ENCODE results near the gene CIBAR2.
A peak's percentile ranks its signal among the peaks of the same experiment; 100 is the strongest.

The CIBAR2 gene

DNA sequence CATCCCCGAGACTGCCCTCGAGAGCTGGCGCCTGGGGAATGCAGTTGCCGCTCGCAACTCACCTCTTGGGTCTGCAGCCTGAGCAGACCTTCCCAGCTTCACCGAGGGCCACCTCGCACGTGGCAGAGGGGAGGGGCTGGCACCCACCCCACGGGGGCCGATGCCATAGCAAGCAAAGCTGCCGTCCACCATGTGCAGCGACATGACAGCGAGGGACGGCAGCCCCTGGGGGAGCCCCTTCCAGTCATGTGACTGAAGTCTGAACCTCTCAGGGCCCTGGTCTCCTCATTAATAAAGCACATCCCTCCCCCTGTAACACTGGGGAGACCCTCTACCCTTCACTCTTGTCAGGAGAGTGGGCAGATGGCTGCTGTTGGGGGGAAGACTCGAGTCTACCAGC is 30.5 kb downstream of the CIBAR2 start:
- FAIRE-seq (no peak), DNase-seq (ENCODE audit: insufficient read length, low spot score) (no peak)
- TF ChIP-seq POU2F2 (IDR thresholded peaks at IDR 0.05; ENCODE audit: low read depth, low read length), result no peak

DNA sequence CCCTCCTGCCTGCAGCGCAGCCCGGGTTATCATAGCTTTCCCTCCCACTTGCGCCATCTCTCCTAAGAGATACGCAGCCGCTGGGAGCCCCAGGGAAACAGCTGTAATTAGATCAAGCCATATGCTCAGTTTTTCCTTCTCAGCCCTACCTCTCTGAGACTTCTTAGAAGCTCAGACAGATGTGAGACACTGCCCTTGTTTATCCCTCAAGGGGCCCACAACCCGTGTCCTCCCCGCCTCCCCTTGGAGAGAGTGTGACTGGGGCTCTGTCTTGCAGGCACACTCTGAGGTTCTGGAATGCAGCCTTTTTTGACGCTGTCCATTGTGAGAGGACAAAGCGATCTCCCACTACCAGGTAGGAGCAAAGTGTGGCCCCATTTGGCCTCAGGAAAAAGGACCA is 31.2 kb downstream of the CIBAR2 start:
- DNase-seq (ENCODE audit: insufficient read length, low spot score) (no peak), FAIRE-seq (no peak)
- no peak for TF ChIP-seq SPI1 (IDR thresholded peaks at IDR 0.05; ENCODE audit: low read depth, low read length)
- TF ChIP-seq POLR2AphosphoS5 (IDR thresholded peaks at IDR 0.05; ENCODE audit: low read depth, low read length), result no peak
- no peak for TF ChIP-seq PAX5 (IDR thresholded peaks at IDR 0.05; ENCODE audit: insufficient read depth, low read length, severe bottlenecking)
- no peak for TF ChIP-seq TAF1 (IDR thresholded peaks at IDR 0.05; ENCODE audit: low read depth, low read length)
- TF ChIP-seq POLR2A (IDR thresholded peaks at IDR 0.05; ENCODE audit: low read depth, low read length), result no peak
- TF ChIP-seq POU2F2 (IDR thresholded peaks at IDR 0.05; ENCODE audit: low read depth, low read length), result no peak

DNA sequence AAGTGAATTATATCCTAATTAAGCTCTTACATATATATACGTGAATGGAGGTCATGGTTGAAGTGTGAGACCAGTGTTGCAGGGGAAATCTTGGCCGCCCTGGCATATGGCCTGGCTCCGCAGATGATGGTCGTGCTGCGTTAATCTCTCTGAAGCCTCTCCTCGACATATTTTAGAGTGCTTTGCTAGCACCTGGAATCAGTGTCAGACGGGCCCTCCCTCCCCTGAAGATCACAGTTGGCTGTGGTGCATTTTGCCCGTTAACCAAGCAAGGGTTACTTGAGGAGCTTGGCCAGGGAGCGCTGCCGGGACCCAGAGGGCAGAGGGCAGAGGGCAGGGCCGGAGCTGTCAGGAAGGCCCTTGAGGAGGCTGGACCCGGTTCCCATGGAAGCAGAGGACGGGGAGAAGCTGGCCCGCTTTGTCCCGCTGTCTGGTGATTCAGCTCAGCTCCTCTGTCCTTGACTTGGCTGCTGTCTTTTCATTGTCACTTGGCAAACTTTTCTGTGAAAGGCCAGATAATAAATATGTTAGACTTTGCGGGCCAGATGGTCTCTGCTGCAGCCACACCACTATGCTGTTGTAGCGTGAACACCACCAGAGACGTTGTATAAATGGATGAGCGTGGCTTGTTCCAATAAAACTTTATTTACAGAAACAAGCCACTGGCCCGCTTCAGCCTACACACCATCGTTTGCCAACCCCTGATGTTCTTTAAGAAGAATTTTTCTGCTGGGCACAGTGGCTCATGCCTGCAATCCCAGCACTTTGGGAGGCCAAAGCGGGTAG is 32.3 kb downstream of the CIBAR2 start:
- TF ChIP-seq POLR2A (IDR thresholded peaks at IDR 0.05; ENCODE audit: low read depth, low read length) (no peak), SPI1 (IDR thresholded peaks at IDR 0.05; ENCODE audit: low read depth, low read length) (no peak), POU2F2 (IDR thresholded peaks at IDR 0.05; ENCODE audit: low read depth, low read length) (no peak), TAF1 (IDR thresholded peaks at IDR 0.05; ENCODE audit: low read depth, low read length) (no peak), POLR2AphosphoS5 (IDR thresholded peaks at IDR 0.05; ENCODE audit: low read depth, low read length) (no peak), PAX5 (IDR thresholded peaks at IDR 0.05; ENCODE audit: insufficient read depth, low read length, severe bottlenecking) (no peak)
- FAIRE-seq (no peak), DNase-seq (ENCODE audit: insufficient read length, low spot score) (no peak)

DNA sequence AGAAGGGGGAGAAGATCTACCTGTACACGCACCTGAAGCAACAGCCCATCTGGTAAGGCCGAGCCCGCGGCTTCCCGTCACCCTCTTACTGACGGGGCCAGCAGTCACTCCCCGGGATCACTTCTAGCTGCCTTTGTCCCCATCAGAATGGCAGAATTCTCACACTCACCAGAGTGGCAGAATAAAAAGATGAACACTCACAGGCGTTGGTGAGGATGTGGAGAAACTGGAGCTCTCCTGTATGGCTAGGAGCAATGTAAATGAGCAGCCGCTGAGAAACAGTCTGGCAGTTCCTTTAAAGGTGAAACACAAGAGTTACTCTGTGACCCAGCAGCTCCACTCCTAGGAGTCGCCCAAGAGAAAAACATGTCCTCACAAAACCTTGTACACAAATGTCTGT is 33.3 kb downstream of the CIBAR2 start:
- DNase-seq (ENCODE audit: insufficient read length, low spot score), result no peak
- FAIRE-seq, result no peak
- no peak for TF ChIP-seq SPI1 (IDR thresholded peaks at IDR 0.05; ENCODE audit: low read depth, low read length)
- TF ChIP-seq POU2F2 (IDR thresholded peaks at IDR 0.05; ENCODE audit: low read depth, low read length), result no peak
- TF ChIP-seq POLR2AphosphoS5 (IDR thresholded peaks at IDR 0.05; ENCODE audit: low read depth, low read length), result no peak
- TF ChIP-seq TAF1 (IDR thresholded peaks at IDR 0.05; ENCODE audit: low read depth, low read length), result no peak
- TF ChIP-seq POLR2A (IDR thresholded peaks at IDR 0.05; ENCODE audit: low read depth, low read length), result no peak

DNA sequence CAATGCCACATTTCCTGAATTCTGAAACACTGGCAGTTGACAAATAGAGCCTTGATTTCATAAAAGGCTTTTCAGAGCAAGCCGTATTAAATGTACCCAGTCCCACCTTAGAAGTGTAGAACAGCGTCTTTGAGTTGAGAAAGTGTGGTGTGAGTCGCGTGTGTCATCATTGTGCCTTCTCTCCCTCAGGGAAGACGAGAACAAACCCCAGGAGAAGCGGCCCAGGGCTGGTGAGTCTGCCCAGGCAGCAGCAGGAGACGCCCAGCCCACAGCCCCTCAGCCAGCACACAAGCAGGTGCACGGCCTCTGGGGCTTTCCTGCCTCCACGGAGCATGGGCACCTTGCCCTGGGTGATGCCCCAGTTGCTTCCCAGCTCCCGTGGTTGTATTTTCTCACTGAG is 34.0 kb downstream of the CIBAR2 start:
- TF ChIP-seq POLR2A (IDR thresholded peaks at IDR 0.05; ENCODE audit: low read depth, low read length) (no peak), POU2F2 (IDR thresholded peaks at IDR 0.05; ENCODE audit: low read depth, low read length) (no peak), SPI1 (IDR thresholded peaks at IDR 0.05; ENCODE audit: low read depth, low read length) (no peak), TAF1 (IDR thresholded peaks at IDR 0.05; ENCODE audit: low read depth, low read length) (no peak), POLR2AphosphoS5 (IDR thresholded peaks at IDR 0.05; ENCODE audit: low read depth, low read length) (no peak), PAX5 (IDR thresholded peaks at IDR 0.05; ENCODE audit: insufficient read depth, low read length, severe bottlenecking) (no peak)
- FAIRE-seq (no peak), DNase-seq (ENCODE audit: insufficient read length, low spot score) (no peak)

DNA sequence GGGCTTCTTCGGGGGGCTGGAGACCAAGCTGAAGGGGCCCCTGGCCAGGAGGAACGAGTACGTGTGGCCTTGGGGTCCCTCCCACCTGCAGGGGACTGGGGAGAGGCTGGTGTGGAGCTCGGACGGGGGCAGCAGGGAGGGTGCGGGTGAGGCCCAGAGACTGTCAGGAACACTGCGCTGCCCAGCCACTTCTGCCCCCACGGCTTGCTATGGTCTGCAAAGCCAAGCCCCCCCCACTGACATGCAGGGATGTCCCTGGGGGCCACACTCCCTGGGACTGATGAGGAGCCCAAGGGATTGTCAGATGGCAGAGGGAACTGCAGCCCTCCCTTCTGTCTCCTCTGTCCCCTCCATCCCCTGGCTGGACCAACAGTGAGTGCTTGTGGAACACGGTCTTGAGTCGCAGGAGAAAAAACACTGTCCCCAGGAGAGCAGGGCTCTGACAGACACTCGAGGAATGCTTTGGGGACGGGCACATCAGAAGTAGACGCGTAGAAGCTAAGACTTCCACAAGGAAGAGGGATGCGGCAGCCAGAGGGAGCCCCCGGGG is 34.6 kb downstream of the CIBAR2 start:
- FAIRE-seq (no peak), DNase-seq (ENCODE audit: insufficient read length, low spot score) (no peak)
- TF ChIP-seq PAX5 (IDR thresholded peaks at IDR 0.05; ENCODE audit: insufficient read depth, low read length, severe bottlenecking) (no peak), SPI1 (IDR thresholded peaks at IDR 0.05; ENCODE audit: low read depth, low read length) (no peak), POU2F2 (IDR thresholded peaks at IDR 0.05; ENCODE audit: low read depth, low read length) (no peak), POLR2AphosphoS5 (IDR thresholded peaks at IDR 0.05; ENCODE audit: low read depth, low read length) (no peak), POLR2A (IDR thresholded peaks at IDR 0.05; ENCODE audit: low read depth, low read length) (no peak), TAF1 (IDR thresholded peaks at IDR 0.05; ENCODE audit: low read depth, low read length) (no peak)

DNA sequence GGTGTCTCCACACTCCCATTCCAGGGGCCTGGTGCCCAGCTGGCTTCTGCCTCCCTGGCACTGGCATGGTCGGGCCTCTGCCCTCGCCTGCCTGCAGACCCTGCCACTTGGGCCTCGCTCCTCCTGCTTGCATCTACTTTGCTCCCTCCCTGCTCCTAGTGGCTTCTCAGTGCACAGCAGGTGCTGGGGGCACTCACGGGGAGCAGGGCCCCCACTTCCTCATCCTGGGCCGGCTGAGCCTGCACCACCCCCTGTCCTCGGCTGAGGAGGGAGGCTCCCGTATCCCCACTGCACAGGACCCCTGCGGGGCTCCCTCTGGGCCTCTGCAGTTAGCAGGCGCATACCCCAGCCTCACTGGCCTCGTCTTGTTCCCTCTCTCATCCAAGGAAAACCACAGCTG is 35.2 kb downstream of the CIBAR2 start:
- no peak for DNase-seq (ENCODE audit: insufficient read length, low spot score)
- no peak for FAIRE-seq
- TF ChIP-seq SPI1 (IDR thresholded peaks at IDR 0.05; ENCODE audit: low read depth, low read length) (peak; percentile 47), POLR2AphosphoS5 (IDR thresholded peaks at IDR 0.05; ENCODE audit: low read depth, low read length) (no peak)

DNA sequence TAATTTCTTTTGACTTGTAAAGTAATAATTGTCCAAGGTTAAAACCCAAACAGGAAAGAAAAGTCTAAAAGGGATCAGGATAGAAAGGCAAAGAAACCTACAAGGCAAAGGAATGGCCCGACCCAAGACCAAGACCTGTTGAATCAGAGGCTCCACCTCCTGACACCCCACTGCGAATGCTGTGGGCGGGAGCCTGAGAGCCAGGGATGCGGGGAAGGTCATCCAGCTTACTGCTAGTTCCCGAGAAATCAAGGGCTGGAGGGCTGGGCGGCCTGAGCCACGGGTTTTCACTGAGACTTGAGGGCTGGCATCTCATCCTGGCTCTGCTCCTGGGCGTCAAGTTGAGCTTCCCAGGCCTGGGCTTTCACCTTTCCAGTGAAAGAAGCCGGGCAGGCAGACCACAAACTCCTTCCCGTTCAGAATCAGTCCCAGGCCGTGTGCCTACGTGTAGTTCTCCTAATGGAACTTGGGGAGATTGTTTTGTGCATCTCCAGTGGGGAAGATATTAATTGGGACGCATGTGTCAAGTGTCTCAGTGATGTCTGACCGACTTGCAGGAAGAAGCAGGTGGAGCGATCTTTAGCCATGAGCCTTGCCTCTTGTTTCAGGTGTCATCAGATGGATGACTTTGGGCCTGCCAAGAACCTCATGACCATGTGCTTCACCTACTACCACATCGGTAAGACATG is 36.9 kb downstream of the CIBAR2 start:
- TF ChIP-seq TAF1 (IDR thresholded peaks at IDR 0.05; ENCODE audit: low read depth, low read length) (no peak), POLR2AphosphoS5 (IDR thresholded peaks at IDR 0.05; ENCODE audit: low read depth, low read length) (no peak)
- FAIRE-seq (peak; percentile 16), DNase-seq (ENCODE audit: insufficient read length, low spot score) (no peak)

DNA sequence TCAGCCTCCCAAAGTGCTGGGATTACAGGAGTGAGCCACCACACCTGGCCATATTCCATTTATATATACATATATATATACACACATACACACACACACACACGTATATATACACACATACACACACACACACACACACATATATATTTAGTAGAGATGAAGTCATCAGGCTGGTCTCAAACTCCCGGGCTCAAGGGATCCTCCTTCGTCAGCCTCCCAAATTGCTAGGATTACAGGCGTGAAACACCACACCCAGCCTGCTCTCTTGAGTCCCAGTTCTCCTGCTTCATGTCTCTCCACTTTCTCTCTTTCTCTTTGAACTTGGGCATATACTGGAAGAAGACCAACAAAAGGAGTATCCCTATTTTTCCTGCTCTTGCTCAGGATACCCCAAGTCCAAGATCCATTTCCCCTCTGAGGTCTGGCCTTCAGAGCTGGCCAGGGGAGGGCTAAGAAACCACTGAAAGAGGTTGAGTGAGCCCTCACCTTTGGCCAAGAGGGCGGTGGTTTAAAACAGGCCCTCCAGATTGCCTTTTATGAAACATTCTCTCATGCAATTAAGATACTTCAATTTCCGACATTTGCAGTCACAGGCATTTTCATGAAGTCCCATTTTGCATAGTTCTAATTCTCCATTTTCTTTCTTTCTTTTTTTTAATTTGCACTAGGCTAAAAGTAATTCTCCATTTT is 37.9 kb downstream of the CIBAR2 start:
- DNase-seq (ENCODE audit: insufficient read length, low spot score) (no peak), FAIRE-seq (no peak)
- TF ChIP-seq SPI1 (IDR thresholded peaks at IDR 0.05; ENCODE audit: low read depth, low read length), result no peak
- no peak for TF ChIP-seq PAX5 (IDR thresholded peaks at IDR 0.05; ENCODE audit: insufficient read depth, low read length, severe bottlenecking)
- TF ChIP-seq POLR2A (IDR thresholded peaks at IDR 0.05; ENCODE audit: low read depth, low read length), result no peak

DNA sequence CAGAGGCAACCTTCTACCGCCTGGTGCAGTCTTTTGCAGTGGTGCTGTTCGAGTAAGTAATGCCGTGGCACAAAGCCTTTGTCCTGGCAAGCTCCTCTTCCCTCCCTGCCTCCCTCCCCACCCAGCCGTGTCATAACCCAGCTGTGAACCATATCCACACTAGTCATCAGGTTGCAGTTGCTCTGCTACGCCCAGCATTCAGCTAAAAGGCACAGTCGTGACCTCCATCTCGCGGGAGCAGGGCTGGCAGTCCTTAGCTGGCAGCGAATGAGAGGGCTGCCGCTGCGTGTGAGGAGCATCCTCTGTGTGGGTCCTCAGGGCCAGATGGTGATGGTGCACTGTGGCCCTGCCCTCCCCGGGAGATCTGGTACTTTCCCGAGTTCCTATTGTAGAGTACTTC is 39.3 kb downstream of the CIBAR2 start:
- FAIRE-seq (no peak), DNase-seq (ENCODE audit: insufficient read length, low spot score) (no peak)
- TF ChIP-seq POLR2A (IDR thresholded peaks at IDR 0.05; ENCODE audit: low read depth, low read length) (no peak), SPI1 (IDR thresholded peaks at IDR 0.05; ENCODE audit: low read depth, low read length) (no peak), PAX5 (IDR thresholded peaks at IDR 0.05; ENCODE audit: insufficient read depth, low read length, severe bottlenecking) (no peak), TAF1 (IDR thresholded peaks at IDR 0.05; ENCODE audit: low read depth, low read length) (no peak), POU2F2 (IDR thresholded peaks at IDR 0.05; ENCODE audit: low read depth, low read length) (no peak), POLR2AphosphoS5 (IDR thresholded peaks at IDR 0.05; ENCODE audit: low read depth, low read length) (no peak)
